HCT116 (cell line): ENCODE data around the gene MIER2. TPM values are rescaled to one million over a fixed set of nuclear protein-coding genes. Genes with fewer than 3 reads are reported as not detected.

Experiments used
- ATAC-seq: fragments of 200-7000 bp; cut with Tn5 transposase; 2 replicates; pipeline ENCODE4 v1.9.1; 2020; ENCODE audit warnings: mild to moderate bottlenecking, moderate library complexity
- BruUV-seq: library from RNA; stranded (reverse); fragments of 400-500 nt; replicated peaks from 2 replicates; lab custom pipeline; 2021; lab: Mats Ljungman, UMichigan
- CTCF ChIA-PET: fragments of 300-600 bp; sonication (Branson Sonifier 250); formaldehyde crosslinking; loops from one replicate; lab custom pipeline; 2021; ENCODE audit warnings: antibody characterized with exemption; lab: Charles Lee
- POLR2A ChIA-PET: fragments of 300-600, 350-600 bp; sonication (Branson Sonifier 250); formaldehyde crosslinking; loops from one replicate; lab custom pipeline; 2021; ENCODE audit warnings: antibody characterized with exemption; lab: Charles Lee
- RAD21 ChIA-PET, 2 experiments: fragments of 300-600 bp; sonication (Branson Sonifier 250); formaldehyde crosslinking; loops; one replicate each; lab custom pipeline; 2023; ENCODE audit warnings: low total read pairs in 2 of 2; ENCODE audit not compliant: uncharacterized antibody in 2 of 2, unreplicated experiment in 2 of 2, low non-redundant PET in 1 of 2; lab: Charles Lee
- DNase-seq: peaks from one replicate; pipeline ENCODE4 v3.0.0-alpha.2; 2010; ENCODE audit warnings: low read depth, low spot score
- H2AFZ ChIP-seq: fragments of 200-600 bp; shearing (Covaris generic), sonication (generic); 2 replicates; pipeline ENCODE4 v1.6.1; 2017; ENCODE audit warnings: low read depth, mixed run types, mixed read lengths, antibody characterized with exemption, low read length; ENCODE audit not compliant: poor library complexity, severe bottlenecking
- H3K27ac ChIP-seq: 2 replicates; pipeline ENCODE4 v1.5.1; 2012; ENCODE audit warnings: low read depth, low read length
- H3K27me3 ChIP-seq: fragments of 200-600 bp; sonication (generic); 2 replicates; pipeline ENCODE4 v1.6.1; 2016; ENCODE audit warnings: mixed run types, low read length, mixed read lengths; ENCODE audit not compliant: insufficient read depth
- H3K36me3 ChIP-seq, 2 experiments: fragments of 200-500 bp in 1 of 2; fragments of 200-600 bp in 1 of 2; sonication (Bioruptor generic) in 1 of 2; sonication (generic) in 1 of 2; 2 replicates each; pipeline versions ENCODE4 v1.5.1 to v1.6.1; 2014 to 2016; ENCODE audit warnings: low read length in 2 of 2, inconsistent platforms in 1 of 2, mixed read lengths in 1 of 2, mixed run types in 1 of 2; ENCODE audit not compliant: insufficient read depth in 2 of 2, control insufficient read depth in 1 of 2
- H3K4me1 ChIP-seq, 2 experiments: fragments of 200-600 bp in 1 of 2; sonication (generic) in 1 of 2; 2 replicates each; pipeline versions ENCODE4 v1.5.1 to v1.6.1; 2012 to 2017; ENCODE audit warnings: low read length in 2 of 2, inconsistent platforms in 1 of 2, mild to moderate bottlenecking in 1 of 2, mixed read lengths in 1 of 2, mixed run types in 1 of 2, moderate library complexity in 1 of 2; ENCODE audit not compliant: insufficient read depth in 2 of 2, control insufficient read depth in 1 of 2
- H3K4me2 ChIP-seq: fragments of 200-600 bp; sonication (generic); 2 replicates; pipeline ENCODE4 v1.6.1; 2017; ENCODE audit warnings: mixed run types, low read length, mixed read lengths
- H3K4me3 ChIP-seq, 2 experiments: fragments of 200-600 bp in 1 of 2; sonication (generic) in 1 of 2; replicated peaks in 1 of 2; 2 replicates each; pipeline ENCODE4 v1.5.1; 2011 to 2016; ENCODE audit warnings: low read length in 2 of 2, control low read depth in 1 of 2, low read depth in 1 of 2, mild to moderate bottlenecking in 1 of 2, mixed read lengths in 1 of 2, mixed run types in 1 of 2
- H3K79me2 ChIP-seq: fragments of 200-600 bp; sonication (generic); 2 replicates; pipeline ENCODE4 v1.6.1; 2017; ENCODE audit warnings: mild to moderate bottlenecking, mixed run types, low read length, moderate library complexity, mixed read lengths; ENCODE audit not compliant: insufficient read depth
- H3K9ac ChIP-seq: fragments of 200-600 bp; sonication (generic); 2 replicates; pipeline ENCODE4 v1.6.1; 2016; ENCODE audit warnings: low read length, mixed read lengths
- H3K9me2 ChIP-seq: fragments of 200-600 bp; sonication (generic), shearing (Covaris generic); 2 replicates; pipeline ENCODE4 v1.6.1; 2017; ENCODE audit warnings: mixed run types, mild to moderate bottlenecking, moderate library complexity; ENCODE audit not compliant: insufficient read depth
- H3K9me3 ChIP-seq, 2 experiments: fragments of 200-500 bp in 1 of 2; fragments of 200-600 bp in 1 of 2; sonication (Bioruptor generic) in 1 of 2; sonication (generic) in 1 of 2; 2 replicates each; pipeline ENCODE4 v1.6.1; 2014 to 2017; ENCODE audit warnings: low read length in 2 of 2, mixed read lengths in 2 of 2, inconsistent platforms in 1 of 2, low read depth in 1 of 2, mild to moderate bottlenecking in 1 of 2, mixed run types in 1 of 2, moderate library complexity in 1 of 2; ENCODE audit not compliant: control insufficient read depth in 1 of 2, insufficient read depth in 1 of 2
- H4K20me1 ChIP-seq: fragments of 200-600 bp; sonication (generic), shearing (Covaris generic); 2 replicates; pipeline ENCODE4 v1.6.1; 2017; ENCODE audit warnings: mixed run types, mild to moderate bottlenecking, moderate library complexity; ENCODE audit not compliant: insufficient read depth
- FOSL1 ChIP-seq: IDR thresholded peaks from 2 replicates; pipeline ENCODE4 v1.6.1; 2012; ENCODE audit warnings: low read depth
- POLR2A ChIP-seq: IDR thresholded peaks from 2 replicates; pipeline ENCODE4 v1.7.0; 2011; ENCODE audit warnings: borderline replicate concordance; ENCODE audit not compliant: insufficient read depth, insufficient read length; ENCODE audit errors: extremely low read depth
- POLR2AphosphoS5 ChIP-seq: IDR thresholded peaks from 2 replicates; pipeline ENCODE4 v1.6.1; 2011; ENCODE audit warnings: mild to moderate bottlenecking, low read depth, low read length, moderate library complexity
- RAD21 ChIP-seq: IDR thresholded peaks from 2 replicates; pipeline ENCODE4 v1.6.1; 2012; ENCODE audit warnings: low read depth, mild to moderate bottlenecking
- SRF ChIP-seq: IDR thresholded peaks from 2 replicates; pipeline ENCODE4 v1.6.1; 2012; ENCODE audit warnings: low read depth
- TCF7L2 ChIP-seq: IDR thresholded peaks from 2 replicates; pipeline ENCODE4 v1.7.0; 2011; ENCODE audit warnings: borderline replicate concordance, inconsistent platforms; ENCODE audit not compliant: insufficient read depth, insufficient read length; ENCODE audit errors: extremely low read depth
- YY1 ChIP-seq: IDR thresholded peaks from 2 replicates; pipeline ENCODE4 v1.6.1; 2011; ENCODE audit warnings: low read length, low read depth, moderate library complexity, mild to moderate bottlenecking; ENCODE audit not compliant: insufficient replicate concordance; ENCODE audit errors: extremely low read depth
- ZFX ChIP-seq: fragments of 450-650 bp; IDR thresholded peaks from 2 replicates; pipeline ENCODE4 v1.6.1; 2017
- intact Hi-C: fragments of 100-400 bp; cut with micrococcal nuclease; formaldehyde crosslinking; loops from 2 replicates; pipeline ENCODE4 v1.10.0; 2022
- total RNA-seq: library from RNA; stranded (reverse); gene quantifications from one replicate; pipeline ENCODE4 v1.2.1, GENCODE V29; 2021; ENCODE audit not compliant: unreplicated experiment
- TF ChIP-seq, protein P1 (sequence below): IDR thresholded peaks from 2 replicates; pipeline ENCODE4 v1.6.1; 2012; ENCODE audit warnings: low read depth

MIER2 gene
- total RNA-seq, 1 experiment from 2014 or later = 41.5 TPM

DNA sequence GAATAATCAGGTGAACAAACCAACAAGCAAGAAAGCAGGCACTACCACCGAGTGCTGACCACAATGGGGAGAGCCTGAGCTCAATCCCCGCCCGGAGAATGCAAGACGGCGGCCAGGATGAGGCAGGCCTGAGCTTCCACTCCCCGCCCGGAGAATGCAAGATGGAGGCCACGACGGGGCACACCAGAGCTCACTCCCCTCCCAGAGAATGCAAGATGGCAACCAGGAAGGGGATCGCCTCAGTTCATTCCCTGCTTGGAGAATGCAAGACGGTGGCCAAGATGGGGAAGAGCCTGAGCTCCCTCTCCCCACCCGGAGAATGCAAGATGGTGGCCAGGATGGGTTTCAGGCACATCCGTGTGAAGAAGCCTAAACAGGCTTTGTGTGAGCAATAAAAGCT lies 24.7 kb upstream of the MIER2 start (continued):
- TF ChIP-seq, protein P1, sequence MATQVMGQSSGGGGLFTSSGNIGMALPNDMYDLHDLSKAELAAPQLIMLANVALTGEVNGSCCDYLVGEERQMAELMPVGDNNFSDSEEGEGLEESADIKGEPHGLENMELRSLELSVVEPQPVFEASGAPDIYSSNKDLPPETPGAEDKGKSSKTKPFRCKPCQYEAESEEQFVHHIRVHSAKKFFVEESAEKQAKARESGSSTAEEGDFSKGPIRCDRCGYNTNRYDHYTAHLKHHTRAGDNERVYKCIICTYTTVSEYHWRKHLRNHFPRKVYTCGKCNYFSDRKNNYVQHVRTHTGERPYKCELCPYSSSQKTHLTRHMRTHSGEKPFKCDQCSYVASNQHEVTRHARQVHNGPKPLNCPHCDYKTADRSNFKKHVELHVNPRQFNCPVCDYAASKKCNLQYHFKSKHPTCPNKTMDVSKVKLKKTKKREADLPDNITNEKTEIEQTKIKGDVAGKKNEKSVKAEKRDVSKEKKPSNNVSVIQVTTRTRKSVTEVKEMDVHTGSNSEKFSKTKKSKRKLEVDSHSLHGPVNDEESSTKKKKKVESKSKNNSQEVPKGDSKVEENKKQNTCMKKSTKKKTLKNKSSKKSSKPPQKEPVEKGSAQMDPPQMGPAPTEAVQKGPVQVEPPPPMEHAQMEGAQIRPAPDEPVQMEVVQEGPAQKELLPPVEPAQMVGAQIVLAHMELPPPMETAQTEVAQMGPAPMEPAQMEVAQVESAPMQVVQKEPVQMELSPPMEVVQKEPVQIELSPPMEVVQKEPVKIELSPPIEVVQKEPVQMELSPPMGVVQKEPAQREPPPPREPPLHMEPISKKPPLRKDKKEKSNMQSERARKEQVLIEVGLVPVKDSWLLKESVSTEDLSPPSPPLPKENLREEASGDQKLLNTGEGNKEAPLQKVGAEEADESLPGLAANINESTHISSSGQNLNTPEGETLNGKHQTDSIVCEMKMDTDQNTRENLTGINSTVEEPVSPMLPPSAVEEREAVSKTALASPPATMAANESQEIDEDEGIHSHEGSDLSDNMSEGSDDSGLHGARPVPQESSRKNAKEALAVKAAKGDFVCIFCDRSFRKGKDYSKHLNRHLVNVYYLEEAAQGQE = no peak
- TF ChIP-seq YY1 = no peak
- TF ChIP-seq SRF = no peak
- TF ChIP-seq POLR2AphosphoS5 = no peak
- no peak for TF ChIP-seq TCF7L2
- no peak for TF ChIP-seq RAD21
- no peak for TF ChIP-seq ZFX
- no peak for TF ChIP-seq FOSL1

DNA sequence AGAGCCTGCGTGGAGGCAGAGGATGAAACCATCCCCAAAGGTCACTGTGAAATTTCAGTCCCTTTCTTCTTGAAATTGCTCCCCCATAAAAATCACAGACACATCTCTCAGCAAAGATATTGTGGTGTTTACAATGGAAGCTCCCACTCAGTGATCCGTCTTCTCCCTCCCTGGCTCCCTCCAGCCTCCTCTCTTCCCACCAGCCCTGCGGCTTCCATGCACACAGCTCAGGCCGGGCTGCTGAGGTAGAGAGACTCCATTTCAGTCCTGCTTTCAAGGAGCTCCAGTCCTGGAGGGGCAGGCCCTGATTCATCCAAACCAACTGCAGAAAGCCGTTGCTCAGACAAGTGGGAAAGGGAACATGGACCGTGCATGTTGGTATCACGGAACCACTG lies 24.0 kb upstream of the MIER2 start:
- no peak overlapping the region for H3K27ac ChIP-seq
- ATAC-seq (no peak), DNase-seq (no peak)
- no peak overlapping the region for H2AFZ ChIP-seq
- no peaks in the 10 kb centered on the region for H3K36me3 ChIP-seq
- H3K4me2 ChIP-seq = no peak overlapping the region
- intact Hi-C loops = no loop called here
- H3K9ac ChIP-seq = no peak overlapping the region
- H3K9me2 ChIP-seq = no peaks in the 10 kb centered on the region
- H3K9me3 ChIP-seq = no peaks in the 10 kb centered on the region
- no peaks in the 10 kb centered on the region; a peak in 1 of 4 replicates for H3K4me1 ChIP-seq
- no peaks in the 10 kb centered on the region for H3K27me3 ChIP-seq
- no peaks in the 10 kb centered on the region for H3K79me2 ChIP-seq
- H3K4me3 ChIP-seq = no peak overlapping the region
- BruUV-seq = no TSS peak
- POLR2A ChIA-PET = no interaction called here
- no peaks in the 10 kb centered on the region for H4K20me1 ChIP-seq
- CTCF ChIA-PET = no interaction called here
- no peak for TF ChIP-seq YY1
- no peak for TF ChIP-seq POLR2AphosphoS5
- TF ChIP-seq RAD21 = no peak
- TF ChIP-seq POLR2A = no peak
- RAD21 ChIA-PET = no interaction called here
